COR-L47 (cell line): ENCODE data around the gene GALNT9.
"Not testable (repeated sequence)": the region's sequence is repeated elsewhere in the genome, so short reads cannot be mapped to it uniquely, and the experiment has no call there.

Experiments
- DNase-seq: peaks from one replicate; lab custom pipeline; 2025; lab: John Stamatoyannopoulos, UW

Gene GALNT9

DNA sequence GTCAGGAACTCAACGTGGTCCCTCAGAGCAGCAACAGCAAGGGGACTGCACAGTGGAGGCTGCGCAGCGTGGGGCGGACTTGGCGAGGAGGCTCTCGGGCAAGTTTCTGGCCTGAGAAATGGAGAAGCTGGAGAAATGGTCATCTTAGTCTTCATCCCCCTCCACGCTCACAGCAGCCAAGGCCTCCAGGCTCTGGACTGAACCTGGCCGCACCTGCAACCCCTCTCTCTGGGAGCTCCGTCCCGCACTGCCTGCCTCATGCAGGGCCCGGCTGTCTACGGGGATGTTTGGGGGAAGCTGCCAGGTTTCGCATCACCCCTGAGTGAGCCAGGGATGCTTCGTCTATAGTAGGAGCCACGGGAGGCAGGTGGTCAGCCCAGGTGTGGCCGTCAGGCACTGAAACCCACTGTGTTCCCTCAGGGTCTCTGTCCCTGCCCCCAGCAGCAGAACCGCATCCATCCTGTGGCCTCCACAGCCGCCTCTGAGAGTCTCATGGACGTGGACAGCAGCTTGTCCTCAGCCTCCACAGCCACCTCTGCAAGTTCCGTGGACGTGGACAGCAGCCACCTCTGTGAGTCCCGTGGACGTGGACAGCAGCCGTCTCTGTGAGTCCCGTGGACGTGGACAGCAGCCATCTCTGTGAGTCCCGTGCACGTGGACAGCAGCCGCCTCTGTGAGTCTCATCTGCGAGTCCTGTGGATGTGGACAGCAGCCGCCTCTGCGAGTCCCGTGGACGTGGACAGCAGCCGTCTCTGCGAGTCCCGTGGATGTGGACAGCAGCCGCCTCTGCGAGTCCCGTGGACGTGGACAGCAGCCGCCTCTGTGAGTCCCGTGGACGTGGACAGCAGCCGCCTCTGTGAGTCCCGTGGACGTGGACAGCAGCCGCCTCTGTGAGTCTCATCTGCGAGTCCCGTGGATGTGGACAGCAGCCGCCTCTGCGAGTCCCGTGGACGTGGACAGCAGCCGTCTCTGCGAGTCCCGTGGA is 29.1 kb upstream of the GALNT9 start:
- not testable (repeated sequence) for DNase-seq

DNA sequence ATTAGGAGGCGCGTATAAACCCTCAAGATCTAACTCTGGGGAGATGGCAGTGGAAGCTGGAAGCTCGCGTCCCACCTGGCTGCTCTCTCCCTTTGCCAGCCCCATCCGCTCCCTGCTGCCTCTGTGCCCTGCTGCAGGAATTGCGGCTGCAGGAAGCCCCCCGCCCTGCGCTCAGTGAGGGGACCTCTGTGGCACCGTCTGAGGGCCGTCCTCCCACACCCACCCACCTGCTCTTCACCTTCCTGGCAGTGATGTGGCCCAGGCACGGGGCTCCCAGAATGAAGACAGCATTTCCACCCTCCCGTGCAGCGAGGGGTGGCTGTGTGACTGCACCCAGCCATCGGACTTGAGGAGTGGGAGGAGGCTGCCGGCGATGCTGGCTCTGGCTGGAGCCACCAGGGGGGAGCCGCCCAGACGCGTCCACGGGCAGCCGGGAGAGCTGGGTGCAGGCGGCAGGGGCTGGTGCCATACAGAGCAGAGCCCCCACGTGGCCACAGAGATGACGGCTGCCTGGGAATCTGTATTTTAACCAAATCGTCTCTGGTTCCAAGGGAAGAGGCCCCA is 28.3 kb upstream of the GALNT9 start:
- DNase-seq = no peak

DNA sequence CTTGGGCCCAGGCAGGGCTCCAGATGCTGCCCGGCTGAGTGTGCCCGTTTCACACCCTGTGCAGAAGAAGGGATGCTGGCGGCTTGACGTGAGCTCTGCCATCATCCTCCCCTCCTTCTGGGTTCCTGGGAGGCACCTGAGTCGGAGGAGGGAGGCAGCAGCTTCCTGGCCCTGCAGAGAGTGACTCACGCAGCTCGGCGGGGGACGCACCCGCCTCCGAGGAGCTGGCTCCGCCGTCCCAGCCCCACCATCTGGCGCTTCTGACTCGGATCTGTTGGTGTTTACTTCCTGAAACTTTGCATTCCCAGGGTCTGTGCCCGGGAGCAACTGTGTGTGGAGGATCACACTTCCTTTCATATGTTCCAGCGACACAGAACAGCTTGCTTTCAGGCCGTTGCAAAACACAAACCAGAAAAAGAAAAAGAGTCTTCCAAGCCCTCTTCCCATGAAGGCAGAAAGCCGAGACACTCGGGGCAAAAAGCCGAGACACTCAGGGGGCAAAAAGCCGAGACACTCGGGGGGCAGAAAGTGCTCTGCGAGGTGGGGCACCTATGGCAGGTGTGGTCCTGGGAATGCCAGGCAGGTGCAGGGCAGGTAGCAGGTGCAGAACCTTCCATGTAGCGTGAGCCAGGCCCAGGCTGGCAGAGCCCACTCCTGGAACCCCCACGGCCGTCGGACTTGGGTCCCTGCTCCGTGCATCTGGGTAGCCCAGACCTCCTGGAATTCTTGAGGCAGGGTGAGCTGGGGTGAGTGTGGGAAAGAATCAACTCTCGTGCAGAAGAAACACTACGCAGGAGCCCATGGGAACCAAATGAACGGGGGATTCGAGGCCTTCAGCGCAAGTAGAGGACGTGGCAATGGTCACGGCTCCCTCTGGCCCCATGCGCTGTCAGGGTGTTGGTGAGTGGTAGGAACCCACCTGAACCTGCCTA is 27.6 kb upstream of the GALNT9 start:
- no peak for DNase-seq

DNA sequence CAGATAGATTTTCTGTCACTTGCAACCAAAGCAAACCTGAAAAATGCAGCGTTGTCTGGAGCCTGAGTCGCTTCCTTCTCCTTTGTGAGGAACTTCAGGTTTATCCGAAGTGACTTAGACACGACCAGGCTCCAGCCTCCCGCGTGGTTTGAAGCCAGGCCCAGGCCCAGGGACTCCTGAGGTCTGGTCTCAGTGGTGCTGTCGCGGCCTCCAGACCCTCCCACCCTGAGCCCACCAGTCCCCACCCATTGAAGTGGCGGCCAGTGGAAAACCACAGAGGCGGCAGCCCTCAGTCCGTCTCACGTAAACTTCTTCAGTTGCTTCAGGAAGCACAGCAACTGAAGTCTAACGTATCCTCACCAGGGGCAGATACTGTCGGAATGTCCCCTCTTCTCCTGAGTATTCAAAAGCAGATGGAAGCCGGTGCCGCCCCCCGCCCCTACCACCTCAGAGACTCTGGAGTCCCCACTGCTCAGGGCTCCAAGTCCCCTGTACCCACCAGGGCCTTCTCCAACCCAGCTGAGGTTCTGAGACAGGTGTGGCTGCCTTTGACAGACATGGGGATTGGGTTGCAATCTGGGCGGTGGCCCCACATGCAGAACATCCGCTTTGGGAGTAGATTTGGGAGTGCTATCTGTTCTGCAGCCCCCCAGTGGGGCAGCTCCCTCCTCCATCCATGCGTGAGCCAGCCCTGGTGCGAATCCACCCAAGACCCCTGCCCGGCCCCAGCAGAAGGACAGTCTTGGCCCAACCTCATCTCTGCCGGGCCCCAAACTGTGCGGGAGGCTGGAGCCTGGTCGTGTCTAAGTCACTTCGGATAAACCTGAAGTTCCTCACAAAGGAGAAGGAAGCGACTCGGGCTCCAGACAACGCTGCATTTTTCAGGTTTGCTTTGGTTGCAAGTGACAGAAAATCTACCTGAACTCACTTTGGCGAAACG is 26.6 kb upstream of the GALNT9 start:
- DNase-seq = no peak

DNA sequence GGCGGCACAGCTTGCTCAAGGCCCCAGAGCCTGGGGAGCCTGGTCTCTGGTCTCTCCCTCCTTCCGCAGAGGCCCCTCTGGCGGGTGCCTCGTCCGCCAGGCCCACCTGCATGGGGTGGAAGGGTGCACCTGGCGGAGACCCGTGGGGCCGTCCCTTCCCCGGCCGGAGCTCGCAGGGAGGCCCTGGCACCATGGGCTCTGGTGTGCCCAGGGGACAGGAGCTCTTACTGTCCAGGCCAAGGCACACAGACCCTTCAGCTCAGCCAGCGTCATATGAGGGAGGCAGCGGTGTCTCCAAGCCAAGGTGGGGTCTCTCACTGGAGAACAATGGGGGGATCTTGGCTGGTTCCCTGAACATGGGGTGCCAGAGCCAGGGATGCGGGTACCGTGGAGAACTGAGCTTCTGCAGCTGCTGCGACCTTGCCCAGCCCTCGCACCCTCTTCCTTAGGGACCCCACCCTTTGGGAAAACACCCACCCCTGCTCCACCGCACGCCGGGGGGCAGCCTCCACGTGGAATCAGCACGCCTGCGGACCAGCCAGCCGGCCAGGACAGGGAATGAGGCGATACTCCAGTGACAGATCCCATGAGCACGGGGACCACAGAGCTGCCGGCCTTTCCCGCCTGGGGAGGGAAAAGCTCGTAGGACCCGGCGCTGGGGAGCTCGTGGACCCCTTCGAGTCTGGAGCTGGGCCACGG is 25.7 kb upstream of the GALNT9 start:
- no peak for DNase-seq

DNA sequence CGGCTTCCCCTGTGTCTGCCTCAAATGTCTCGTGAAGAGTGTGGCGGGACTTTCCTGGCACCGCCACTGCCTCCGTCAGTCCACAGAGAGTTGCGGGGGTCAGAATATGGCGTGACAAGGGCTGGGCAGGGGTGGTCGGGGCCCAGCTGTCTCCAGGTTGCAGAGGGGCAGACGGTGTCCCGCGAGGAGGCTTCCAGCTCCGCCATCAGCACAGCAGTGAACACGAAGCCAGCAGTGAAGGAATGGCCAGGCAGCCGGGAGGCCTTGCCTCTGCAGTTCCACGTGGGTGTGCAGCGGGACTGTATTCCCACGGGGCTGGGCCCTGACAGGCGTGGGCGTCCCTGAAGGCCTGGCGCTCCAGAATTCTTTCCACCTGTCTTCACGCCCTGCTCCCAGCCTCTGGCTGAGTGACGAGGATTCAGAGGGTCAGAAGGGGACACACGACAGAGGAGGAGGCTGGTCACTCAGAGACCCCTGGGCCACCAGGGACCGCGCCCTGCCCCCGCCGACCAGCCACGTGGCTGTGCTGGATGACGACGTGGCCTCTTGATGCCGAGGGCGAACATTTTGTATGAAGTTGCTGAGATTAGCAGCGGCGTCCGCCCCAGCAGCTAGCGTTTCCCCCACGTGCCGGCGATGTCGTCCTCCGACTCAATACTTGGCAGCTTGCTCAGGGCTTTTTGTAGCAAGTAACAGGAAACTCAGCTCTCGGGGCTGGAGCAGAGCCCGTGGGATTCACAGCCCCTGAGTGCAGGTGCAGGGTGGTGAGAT is 25.0 kb upstream of the GALNT9 start:
- no peak for DNase-seq

DNA sequence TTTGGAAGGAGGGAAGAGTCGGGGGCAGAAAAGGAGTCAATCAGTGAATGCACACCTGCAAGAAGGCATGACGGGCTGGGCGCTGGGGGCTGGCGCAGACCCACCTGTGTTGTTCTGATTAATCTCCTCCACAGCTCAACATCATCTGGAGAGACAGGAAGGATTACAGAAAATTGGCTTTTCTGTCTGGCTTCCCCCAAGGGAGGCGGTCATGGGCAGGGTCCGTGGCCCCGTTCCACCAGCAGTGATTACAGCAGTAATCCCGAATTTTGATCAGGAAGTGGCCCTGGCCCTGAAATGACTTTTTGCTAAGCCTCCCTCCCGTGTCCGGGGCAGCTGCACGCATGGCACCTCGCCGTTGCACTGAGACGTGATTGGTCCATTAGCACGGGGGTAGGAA is 24.4 kb upstream of the GALNT9 start:
- no peak for DNase-seq

DNA sequence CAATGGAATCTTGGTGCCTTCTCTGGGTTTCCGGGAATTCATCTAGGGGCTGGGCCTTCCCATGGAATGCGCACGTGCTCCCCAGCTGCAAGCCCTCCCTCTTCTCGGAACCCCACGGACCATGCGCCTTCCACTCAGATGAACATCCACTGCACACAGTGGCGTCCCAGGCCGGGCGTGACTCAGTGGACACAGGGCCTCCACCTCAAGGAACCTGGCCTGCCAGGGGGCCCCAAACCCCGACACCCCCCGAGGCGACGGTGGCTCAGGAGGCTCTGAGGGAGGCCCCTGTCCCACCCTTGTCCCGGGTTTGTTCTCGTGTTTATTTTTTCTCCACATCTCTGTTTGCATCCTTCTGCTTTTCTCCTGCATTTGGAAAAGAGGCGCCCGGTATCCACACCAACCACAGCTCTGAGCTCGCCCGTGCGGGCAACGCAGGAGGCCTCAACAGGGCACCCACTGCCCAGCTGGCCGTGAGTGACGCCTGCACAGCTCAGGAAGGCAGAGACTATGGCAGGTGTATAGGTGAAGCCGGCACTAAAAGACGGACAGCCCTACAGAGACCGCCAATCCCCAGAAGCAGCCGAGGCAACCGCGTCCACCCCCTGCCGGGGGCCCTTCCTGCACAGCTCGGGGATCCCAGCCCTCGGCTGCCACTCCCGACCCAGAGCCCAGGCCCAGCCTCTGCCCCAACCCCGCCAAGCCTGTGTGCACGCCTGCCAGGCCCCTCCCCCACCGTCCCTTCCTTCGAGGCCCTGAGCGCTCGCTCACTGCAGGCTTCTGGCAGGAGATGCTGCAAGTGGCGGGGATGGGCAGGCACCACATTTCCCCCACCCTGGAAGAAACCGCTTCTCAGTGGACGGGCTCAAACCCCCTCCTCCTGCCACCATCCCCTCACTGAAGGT is 23.8 kb upstream of the GALNT9 start:
- no peak for DNase-seq

DNA sequence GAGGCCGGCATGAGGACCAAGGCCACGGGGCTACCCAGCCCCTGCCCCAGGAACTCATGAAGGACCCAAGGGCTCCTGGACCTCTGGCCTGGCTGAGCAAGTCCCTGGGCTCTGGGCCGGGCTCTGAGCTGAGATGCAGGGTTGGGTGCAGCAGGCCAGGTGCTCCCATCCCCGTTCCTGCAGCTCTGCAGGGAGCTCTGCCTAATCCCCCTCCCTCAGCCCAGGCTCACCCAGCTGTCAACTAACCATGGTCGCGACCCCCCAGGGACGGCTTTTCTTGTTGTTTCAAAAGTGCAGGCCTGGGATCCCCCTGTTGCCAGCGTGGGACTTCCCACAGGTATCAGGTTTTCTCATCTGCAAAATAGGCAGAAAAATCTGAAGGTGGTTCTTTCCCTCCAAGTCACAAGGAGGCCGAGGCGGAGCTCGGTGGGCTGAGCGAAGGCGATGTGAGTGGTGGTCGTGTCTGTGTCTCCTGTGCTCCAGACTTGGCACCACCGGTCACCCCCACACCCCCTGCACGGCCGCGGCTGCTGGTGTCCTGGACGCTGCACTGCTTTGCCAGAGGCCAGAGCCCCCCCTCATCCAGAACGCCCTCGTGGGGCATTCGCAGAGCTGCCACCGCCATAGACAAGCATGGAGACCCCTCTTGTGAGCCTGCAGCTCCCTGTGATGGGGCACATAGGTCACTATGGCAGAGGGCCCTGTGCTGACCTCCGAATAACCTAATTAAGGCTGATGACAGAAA is 22.5 kb upstream of the GALNT9 start:
- no peak for DNase-seq

DNA sequence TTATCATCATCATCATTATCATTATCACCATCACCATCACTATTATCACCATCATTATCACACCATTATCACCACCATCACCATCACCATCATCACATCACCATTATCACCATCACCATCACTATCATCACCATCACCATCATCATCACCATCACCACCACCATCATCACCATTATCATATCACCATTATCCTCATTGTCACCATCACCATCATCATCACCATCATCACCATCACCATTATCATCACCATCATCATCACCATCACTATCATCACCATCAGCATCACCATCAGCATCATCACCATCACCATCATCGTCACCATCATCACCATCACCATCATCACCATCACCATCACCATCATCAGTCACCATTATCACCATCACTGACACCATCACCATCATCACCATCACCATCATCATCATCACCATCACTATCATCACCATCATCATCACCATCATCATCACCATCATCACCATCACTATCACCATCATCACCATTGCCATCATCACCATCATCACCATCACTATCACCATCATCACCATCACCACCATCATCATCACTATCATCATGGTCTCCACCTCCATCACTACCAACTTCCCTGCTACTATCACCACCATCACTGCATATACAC is 20.2 kb upstream of the GALNT9 start:
- DNase-seq = no peak

DNA sequence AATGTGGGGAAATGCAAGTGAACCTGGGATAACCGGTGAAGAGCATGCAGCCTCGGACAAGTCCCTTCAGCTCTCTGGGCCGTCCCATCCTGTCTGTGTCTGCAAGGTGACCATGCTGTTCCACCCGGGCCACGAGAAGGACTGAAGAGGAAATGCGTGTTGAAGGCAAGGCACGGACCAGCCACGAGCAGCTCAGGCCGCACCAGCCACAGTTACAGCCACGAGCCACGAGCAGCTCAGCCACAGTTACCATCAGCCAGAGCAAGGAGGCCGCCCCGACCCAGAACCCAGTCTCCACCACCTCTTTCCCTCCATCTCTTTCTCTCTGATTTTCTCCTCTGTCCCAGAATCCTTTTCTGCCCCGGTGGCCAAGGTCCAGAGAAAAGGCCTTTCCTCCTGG is 18.8 kb upstream of the GALNT9 start:
- DNase-seq = no peak

DNA sequence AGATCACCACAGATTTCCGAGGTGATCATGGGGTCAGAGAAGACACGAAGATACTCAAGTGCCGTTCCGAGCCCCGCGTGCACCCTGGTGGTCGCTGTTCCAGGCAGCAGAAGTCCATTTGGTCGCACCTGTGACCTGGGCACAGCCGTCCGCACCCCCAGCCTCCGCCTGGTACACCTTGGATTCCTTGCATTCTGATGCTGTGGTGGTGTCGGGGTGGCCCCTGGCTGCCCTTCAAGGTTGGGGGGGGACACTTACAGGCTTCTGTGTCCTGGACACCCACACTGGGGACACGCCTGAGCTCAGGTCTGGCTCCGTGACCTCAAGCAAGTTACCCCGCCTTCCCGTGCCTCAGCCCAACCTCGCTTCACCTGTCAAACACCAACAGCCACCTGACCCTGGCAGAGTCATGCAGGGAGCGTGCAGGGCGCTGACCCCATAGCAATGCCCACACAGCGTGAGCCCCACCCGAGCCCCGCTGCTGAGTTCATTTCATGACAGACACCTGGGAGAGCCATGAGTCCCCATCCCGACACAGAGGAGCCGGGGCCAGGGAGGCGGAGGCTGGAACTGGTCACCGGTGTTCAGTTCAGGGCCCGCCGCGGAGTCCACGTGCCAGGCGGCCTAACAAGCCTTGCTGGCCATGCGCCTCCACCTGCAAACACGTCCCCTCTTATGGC is 17.9 kb upstream of the GALNT9 start:
- DNase-seq = no peak

DNA sequence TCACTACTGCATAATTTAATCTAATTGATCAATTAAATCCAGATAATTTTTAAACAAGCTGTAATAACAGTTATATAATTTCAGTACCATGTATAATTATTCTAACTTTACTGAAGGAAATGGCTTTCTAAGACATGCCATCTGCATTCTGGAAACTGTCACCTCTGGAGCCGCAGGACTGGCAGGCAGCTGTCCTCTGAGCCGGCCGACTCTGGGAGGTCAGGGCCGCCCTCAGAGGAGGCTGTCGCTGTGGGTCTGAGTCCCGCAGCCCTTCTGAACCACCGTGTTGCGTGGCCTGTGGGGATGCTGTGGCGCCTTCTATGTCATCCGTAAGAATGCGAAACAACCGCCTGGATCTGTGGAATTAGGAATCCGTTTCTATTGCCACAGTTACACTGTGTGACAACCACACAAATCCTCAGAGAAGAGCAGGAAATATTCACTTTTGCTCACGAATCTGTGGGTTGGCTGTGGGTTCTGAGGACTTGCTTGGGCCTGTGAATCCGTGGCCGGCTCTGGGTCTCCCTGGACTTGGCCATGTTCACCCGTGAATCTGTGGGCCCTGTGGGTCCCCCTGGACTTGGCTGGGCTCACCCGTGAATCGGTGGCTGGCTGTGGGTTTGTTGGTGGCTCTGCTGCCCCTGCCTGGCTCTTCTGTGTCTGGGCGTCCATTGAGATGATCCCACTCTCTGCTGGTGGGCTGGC is 17.2 kb upstream of the GALNT9 start:
- no peak for DNase-seq

DNA sequence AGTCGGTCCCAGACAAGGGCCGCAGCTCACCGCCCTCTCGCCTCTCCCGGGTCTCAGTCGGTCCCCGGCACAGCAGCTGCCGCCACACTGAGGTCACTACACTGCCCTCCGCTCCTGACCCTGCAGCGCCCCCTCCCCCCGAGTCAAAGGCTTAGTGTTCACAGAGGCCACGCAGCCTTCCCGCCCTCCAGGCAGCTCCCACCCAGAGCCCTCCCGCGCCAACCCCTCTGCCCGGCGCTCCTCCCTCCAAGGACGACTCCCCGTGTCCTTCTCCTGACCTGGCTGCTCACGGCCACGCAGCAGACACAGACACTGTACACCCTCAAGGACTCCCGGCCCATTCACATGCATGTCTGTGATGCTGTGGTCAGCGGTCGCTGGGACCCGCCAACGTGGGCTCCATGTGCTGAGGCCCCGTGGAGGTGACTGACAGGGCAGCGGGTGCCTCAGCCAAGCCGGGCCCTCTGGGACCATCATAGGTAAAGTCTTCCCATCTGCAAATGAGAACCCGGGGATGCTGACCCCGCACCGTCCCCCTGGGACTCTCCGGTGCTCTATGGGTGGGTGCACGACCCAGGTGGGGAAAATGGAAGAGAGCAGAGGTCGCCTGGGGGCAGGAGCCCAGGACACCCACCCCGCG is 16.3 kb upstream of the GALNT9 start:
- DNase-seq = no peak

DNA sequence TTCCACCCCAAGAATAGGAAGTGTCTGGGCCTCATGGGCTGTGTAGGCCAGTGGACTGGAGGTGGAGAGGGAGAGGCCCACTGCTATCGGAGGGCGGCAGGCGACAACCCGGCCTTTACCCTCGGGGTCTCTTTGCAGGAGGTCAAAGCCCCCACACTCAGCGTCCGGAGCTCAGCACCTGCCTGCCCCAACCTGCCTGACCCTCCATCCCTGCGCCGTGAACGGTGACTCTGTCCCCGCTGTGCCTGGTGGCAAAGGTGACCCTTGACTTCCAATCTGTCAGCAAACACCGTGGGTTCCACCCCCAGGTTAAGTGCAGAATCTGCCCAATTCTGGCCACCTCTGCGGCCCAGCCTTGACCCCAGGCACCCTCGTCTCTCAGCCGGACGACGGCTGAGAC is 15.7 kb upstream of the GALNT9 start:
- no peak for DNase-seq

DNA sequence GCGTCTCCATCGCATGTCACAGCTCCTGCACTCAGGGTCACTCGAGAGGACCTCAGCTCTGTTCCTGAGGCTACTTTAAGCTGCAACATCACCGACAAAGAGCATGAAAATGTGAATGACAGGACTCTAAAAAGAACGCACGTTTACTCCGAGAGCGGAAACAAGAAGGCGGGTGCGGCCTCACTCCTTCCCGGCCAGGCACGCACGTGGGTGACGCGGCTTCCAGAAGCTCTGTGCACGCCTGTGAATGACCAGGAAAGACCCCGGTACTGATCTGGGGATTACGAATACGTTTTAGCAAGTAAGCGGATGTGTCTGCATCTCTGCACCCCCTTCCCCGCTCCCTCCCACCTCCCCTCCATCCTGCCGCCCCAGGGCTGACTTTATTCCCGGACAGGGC is 15.2 kb upstream of the GALNT9 start:
- DNase-seq = no peak
